GM12878 (cell line): ENCODE measurements around the gene CPSF4L. TPM values are rescaled to one million over a fixed set of nuclear protein-coding genes. Genes with fewer than 3 reads are reported as not detected.

Source experiments
- ATAC-seq: fragments of 200-7000 bp; cut with Tn5 transposase; 3 replicates; pipeline ENCODE4 v1.9.1; 2020; ENCODE audit warnings: mild to moderate bottlenecking, moderate library complexity
- BruUV-seq: library from RNA; stranded (reverse); fragments of 400-500 nt; replicated peaks from 2 replicates; lab custom pipeline; 2021; lab: Mats Ljungman, UMichigan
- CTCF ChIA-PET: fragments of 300-600 bp; sonication (Branson Sonifier 250); formaldehyde crosslinking; extraction: SDS; loops from one replicate; lab custom pipeline; 2021; ENCODE audit warnings: inconsistent platforms; lab: Yijun Ruan, JAX
- POLR2A ChIA-PET: fragments of 350-600 bp; formaldehyde crosslinking; extraction: SDS; loops from one replicate; lab custom pipeline; 2021; ENCODE audit warnings: inconsistent platforms; lab: Charles Lee
- RAD21 ChIA-PET: fragments of 300-600 bp; sonication (Branson Sonifier 250); formaldehyde crosslinking; loops from one replicate; lab custom pipeline; 2023; ENCODE audit warnings: antibody characterized with exemption; ENCODE audit not compliant: unreplicated experiment; lab: Charles Lee
- SMC1A ChIA-PET: fragments of 300-600 bp; sonication (Branson Sonifier 250); formaldehyde crosslinking; loops from one replicate; lab custom pipeline; 2023; ENCODE audit not compliant: unreplicated experiment, uncharacterized antibody; lab: Charles Lee
- DNase-seq: peaks from one replicate; pipeline ENCODE4 v3.0.0-alpha.2; 2011; ENCODE audit warnings: low read depth, low spot score
- FAIRE-seq: peaks from 3 replicates; lab custom pipeline; 2011; peaks lifted over from hg19 to GRCh38; lab: Jason Lieb, UNC
- H2AFZ ChIP-seq: 2 replicates; pipeline ENCODE4 v1.6.0; 2011; ENCODE audit warnings: low read depth, low read length, control low read depth; ENCODE audit not compliant: control insufficient read depth
- H3K27ac ChIP-seq: 2 replicates; pipeline ENCODE4 v1.5.1; 2011; ENCODE audit warnings: control low read depth; ENCODE audit not compliant: control insufficient read depth, insufficient read depth
- H3K27me3 ChIP-seq, 2 experiments: replicated peaks in 1 of 2; 2 replicates each; pipeline versions ENCODE4 v1.6.0 to v1.6.1; 2011; ENCODE audit warnings: low read length in 1 of 2; ENCODE audit not compliant: control insufficient read depth in 2 of 2, insufficient read depth in 2 of 2
- H3K36me3 ChIP-seq, 2 experiments: 2 replicates each; pipeline ENCODE4 v1.5.1; 2011; ENCODE audit warnings: low read length in 1 of 2; ENCODE audit not compliant: control insufficient read depth in 2 of 2, insufficient read depth in 2 of 2
- H3K4me1 ChIP-seq: 2 replicates; pipeline ENCODE4 v1.6.1; 2011; ENCODE audit warnings: mild to moderate bottlenecking, low read length, moderate library complexity, mixed read lengths; ENCODE audit not compliant: control insufficient read depth, insufficient read depth
- H3K4me2 ChIP-seq: 2 replicates; pipeline ENCODE4 v1.6.0; 2011; ENCODE audit warnings: control low read depth; ENCODE audit not compliant: control insufficient read depth, insufficient read depth
- H3K4me3 ChIP-seq: fragments of 200-600 bp; sonication (generic); 2 replicates; pipeline ENCODE4 v1.5.1; 2016
- H3K79me2 ChIP-seq: 2 replicates; pipeline ENCODE4 v1.6.0; 2011; ENCODE audit warnings: low read length; ENCODE audit not compliant: control insufficient read depth, insufficient read depth
- H3K9ac ChIP-seq: 2 replicates; pipeline ENCODE4 v1.8.0; 2011; ENCODE audit warnings: low read length, control low read depth, mixed read lengths; ENCODE audit not compliant: control insufficient read depth, insufficient read depth
- H3K9me3 ChIP-seq: replicated peaks from 3 replicates; pipeline ENCODE4 v1.5.1; 2011; ENCODE audit warnings: mild to moderate bottlenecking, low read length; ENCODE audit not compliant: control insufficient read depth, insufficient read depth
- H4K20me1 ChIP-seq: 2 replicates; pipeline ENCODE4 v1.6.0; 2011; ENCODE audit not compliant: control insufficient read depth, insufficient read depth
- EGR1 ChIP-seq, 2 experiments: IDR thresholded peaks; 1 replicate in 1 of 2; 2 replicates in 1 of 2; pipeline ENCODE4 v1.6.1; 2011 to 2012; ENCODE audit warnings: low read depth in 2 of 2, low read length in 2 of 2, borderline replicate concordance in 1 of 2, mild to moderate bottlenecking in 1 of 2, moderate library complexity in 1 of 2
- EP300 ChIP-seq, 2 experiments: fragments of 150-350 bp in 1 of 2; IDR thresholded peaks; 2 replicates each; pipeline ENCODE4 v1.6.1; 2011 to 2012; ENCODE audit warnings: low read depth in 2 of 2, low read length in 2 of 2, borderline replicate concordance in 1 of 2, improper control_type of control experiment in 1 of 2, inconsistent platforms in 1 of 2; ENCODE audit not compliant: control insufficient read depth in 1 of 2
- MTA2 ChIP-seq: fragments of 450-650 bp; IDR thresholded peaks from 2 replicates; pipeline ENCODE4 v1.6.1; 2016; ENCODE audit warnings: low read depth, mild to moderate bottlenecking, moderate library complexity
- NFIC ChIP-seq: IDR thresholded peaks from 2 replicates; pipeline ENCODE4 v1.6.1; 2012; ENCODE audit warnings: low read depth, mild to moderate bottlenecking, inconsistent platforms, low read length, moderate library complexity
- PML ChIP-seq: IDR thresholded peaks from 2 replicates; pipeline ENCODE4 v1.6.1; 2012; ENCODE audit warnings: low read length, inconsistent platforms
- POLR2AphosphoS2 ChIP-seq: IDR thresholded peaks from 2 replicates; pipeline ENCODE4 v1.6.1; 2011; ENCODE audit warnings: low read depth, mild to moderate bottlenecking, low read length, improper control_type of control experiment, moderate library complexity
- TCF12 ChIP-seq: IDR thresholded peaks from 2 replicates; pipeline ENCODE4 v1.6.1; 2011; ENCODE audit warnings: low read depth, mild to moderate bottlenecking, low read length
- YBX1 ChIP-seq: fragments of 450-650 bp; IDR thresholded peaks from 2 replicates; pipeline ENCODE4 v1.6.1; 2016; ENCODE audit warnings: antibody characterized with exemption
- ZNF24 ChIP-seq: fragments of 450-650 bp; IDR thresholded peaks from 2 replicates; pipeline ENCODE4 v1.6.1; 2017; ENCODE audit warnings: antibody characterized with exemption, mild to moderate bottlenecking
- WGBS: methylation state at CpG from one replicate; pipeline ENCODE4 v1.1.6; 2016; ENCODE audit warnings: low lambda C conversion rate; ENCODE audit not compliant: insufficient replicate concordance, insufficient coverage; ENCODE audit errors: missing lambda C conversion rate; 5-methylcytosine and 5-hydroxymethylcytosine counted together
- in situ Hi-C: fragments of 300-500 bp; cut with MboI; formaldehyde crosslinking; loops from 9 replicates; pipeline ENCODE4 v1.14.3; 2018; ENCODE audit warnings: mixed read lengths
- intact Hi-C: fragments of 100-400 bp; cut with micrococcal nuclease; formaldehyde crosslinking; loops from one replicate; pipeline ENCODE4 v1.14.2; 2022; ENCODE audit not compliant: unreplicated experiment
- polyA plus RNA-seq, 11 experiments: library from polyadenylated mRNA; depleted of rRNA in 4 of 11; unstranded in 6 of 11; stranded (reverse) in 5 of 11; fragments of >200 nt; fragmentation: Nextera tagmentation in 4 of 11; fragmentation: Illumina TruSeq in 1 of 11; extraction: Ambion mirVana in 4 of 11; extraction: Trizol in 1 of 11; gene quantifications; 1 replicate in 1 of 11; 2 replicates in 10 of 11; pipeline versions ENCODE4 v1.2.1 to v1.2.3, GENCODE V29; 2011 to 2016; ENCODE audit warnings: inconsistent platforms in 2 of 11, missing spikeins in 2 of 11, low read depth in 1 of 11
- total RNA-seq, 4 experiments: library from RNA; depleted of rRNA in 3 of 4; stranded (reverse); fragments of >200 nt in 3 of 4; fragmentation: Illumina TruSeq in 1 of 4; extraction: Trizol in 1 of 4; gene quantifications; 2 replicates each; pipeline versions ENCODE4 v1.2.1 to v1.2.3, GENCODE V29; 2013 to 2021
- TF ChIP-seq, protein P1 (sequence below): IDR thresholded peaks from 2 replicates; pipeline ENCODE4 v1.6.1; 2011; ENCODE audit warnings: borderline replicate concordance, low read depth, mild to moderate bottlenecking, moderate library complexity, low read length; ENCODE audit not compliant: insufficient read depth, poor library complexity, severe bottlenecking
- TF ChIP-seq, protein P2 (sequence below): fragments of 450-650 bp; IDR thresholded peaks from 2 replicates; pipeline ENCODE4 v1.6.1; 2017; ENCODE audit warnings: mild to moderate bottlenecking
- TF ChIP-seq, protein P3 (sequence below): fragments of 450-650 bp; IDR thresholded peaks from 2 replicates; pipeline ENCODE4 v1.6.1; 2016; ENCODE audit warnings: mild to moderate bottlenecking
- TF ChIP-seq, protein P4 (sequence below): fragments of 450-650 bp; formaldehyde crosslinking; IDR thresholded peaks from 2 replicates; pipeline ENCODE4 v1.4.0; 2020; ENCODE audit warnings: mild to moderate bottlenecking, moderate library complexity

The CPSF4L gene
- total and polyA plus RNA-seq, 10 of the 15 experiments (the other 5 are each of a cell fraction or from before 2014, with no cell fraction given) = not detected

DNA sequence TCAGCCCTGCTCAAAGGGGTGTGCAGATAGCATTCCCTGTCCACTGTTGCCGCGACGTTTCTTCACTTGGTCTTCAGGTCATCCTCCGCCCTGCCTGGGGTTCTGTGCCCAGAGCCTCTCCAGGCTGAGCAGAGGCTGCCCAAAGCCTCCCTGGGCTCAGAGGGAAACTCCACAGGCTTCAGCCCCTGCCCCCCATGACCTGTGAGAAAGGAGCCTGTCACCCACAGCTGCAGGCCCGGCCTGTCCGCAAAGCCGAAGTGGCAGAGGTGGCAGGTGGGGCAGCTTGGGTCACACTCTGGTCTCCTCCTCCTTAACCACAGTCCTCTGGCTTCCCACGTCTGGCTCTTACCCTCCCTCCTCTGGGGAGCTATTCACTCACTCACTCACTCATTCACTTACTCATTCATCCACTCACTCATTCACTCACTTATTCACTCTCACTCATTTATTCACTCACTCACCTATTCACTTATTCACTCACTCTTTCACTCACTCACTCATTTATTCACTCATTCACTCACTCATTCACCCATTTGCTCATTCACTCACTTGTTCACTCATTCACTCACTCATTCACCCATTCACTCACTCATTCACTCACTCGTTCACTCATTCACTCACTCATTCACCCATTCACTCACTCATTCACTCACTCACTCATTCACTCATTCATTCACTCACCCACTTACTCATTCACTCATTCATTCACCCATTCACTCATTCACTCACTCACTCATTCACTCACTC lies 7.1 kb upstream of the CPSF4L start:
- ChIA-PET RAD21 (interaction anchor here (0.6 to 1.9 kb wide), 7 partner anchors 22 to 541 kb away, joined by 3 to 12 read pairs (median 4); a partner anchor contains a TSS), POLR2A (interaction anchor here (0.6 to 1.1 kb wide), 3 partner anchors 39 to 41 kb away, joined by 3 to 4 read pairs (median 3); no protein-coding TSS in a partner anchor), SMC1A (interaction anchor here (0.8 to 1.6 kb wide), 7 partner anchors 12 to 101 kb away, joined by 3 to 11 read pairs (median 4); no protein-coding TSS in a partner anchor), CTCF (interaction anchor here (0.8 to 1.4 kb wide), 10 partner anchors 10 to 102 kb away, joined by 3 to 8 read pairs (median 3); no protein-coding TSS in a partner anchor)
- FAIRE-seq (no peak), ATAC-seq (peak; percentile 41), DNase-seq (no peak)
- BruUV-seq = TSS peak; percentile 62
- Histone ChIP-seq H3K79me2 (no peaks in the 10 kb centered on the region), H3K4me1 (peaks cover 14% of the 10 kb centered on the region), H3K4me2 (no peak overlapping the region), H4K20me1 (no peaks in the 10 kb centered on the region), H3K36me3 (no peaks in the 10 kb centered on the region), H3K9ac (no peak overlapping the region), H3K27ac (no peak overlapping the region), H3K27me3 (no peaks in the 10 kb centered on the region), H3K9me3 (no peaks in the 10 kb centered on the region), H3K4me3 (no peak overlapping the region), H2AFZ (no peak overlapping the region)
- intact Hi-C loops (no loop called here), in situ Hi-C loops (no loop called here)
- 87% methylated on average over 9 of the region's 9 CpGs for WGBS
- TF ChIP-seq, protein P1, sequence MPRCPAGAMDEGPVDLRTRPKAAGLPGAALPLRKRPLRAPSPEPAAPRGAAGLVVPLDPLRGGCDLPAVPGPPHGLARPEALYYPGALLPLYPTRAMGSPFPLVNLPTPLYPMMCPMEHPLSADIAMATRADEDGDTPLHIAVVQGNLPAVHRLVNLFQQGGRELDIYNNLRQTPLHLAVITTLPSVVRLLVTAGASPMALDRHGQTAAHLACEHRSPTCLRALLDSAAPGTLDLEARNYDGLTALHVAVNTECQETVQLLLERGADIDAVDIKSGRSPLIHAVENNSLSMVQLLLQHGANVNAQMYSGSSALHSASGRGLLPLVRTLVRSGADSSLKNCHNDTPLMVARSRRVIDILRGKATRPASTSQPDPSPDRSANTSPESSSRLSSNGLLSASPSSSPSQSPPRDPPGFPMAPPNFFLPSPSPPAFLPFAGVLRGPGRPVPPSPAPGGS = peak; percentile 69
- TF ChIP-seq YBX1 = no peak
- TF ChIP-seq ZNF24 = peak; percentile 99
- TF ChIP-seq TCF12 = no peak
- TF ChIP-seq POLR2AphosphoS2 = no peak
- TF ChIP-seq, protein P2, sequence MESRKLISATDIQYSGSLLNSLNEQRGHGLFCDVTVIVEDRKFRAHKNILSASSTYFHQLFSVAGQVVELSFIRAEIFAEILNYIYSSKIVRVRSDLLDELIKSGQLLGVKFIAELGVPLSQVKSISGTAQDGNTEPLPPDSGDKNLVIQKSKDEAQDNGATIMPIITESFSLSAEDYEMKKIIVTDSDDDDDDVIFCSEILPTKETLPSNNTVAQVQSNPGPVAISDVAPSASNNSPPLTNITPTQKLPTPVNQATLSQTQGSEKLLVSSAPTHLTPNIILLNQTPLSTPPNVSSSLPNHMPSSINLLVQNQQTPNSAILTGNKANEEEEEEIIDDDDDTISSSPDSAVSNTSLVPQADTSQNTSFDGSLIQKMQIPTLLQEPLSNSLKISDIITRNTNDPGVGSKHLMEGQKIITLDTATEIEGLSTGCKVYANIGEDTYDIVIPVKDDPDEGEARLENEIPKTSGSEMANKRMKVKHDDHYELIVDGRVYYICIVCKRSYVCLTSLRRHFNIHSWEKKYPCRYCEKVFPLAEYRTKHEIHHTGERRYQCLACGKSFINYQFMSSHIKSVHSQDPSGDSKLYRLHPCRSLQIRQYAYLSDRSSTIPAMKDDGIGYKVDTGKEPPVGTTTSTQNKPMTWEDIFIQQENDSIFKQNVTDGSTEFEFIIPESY = no peak
- TF ChIP-seq, protein P3, sequence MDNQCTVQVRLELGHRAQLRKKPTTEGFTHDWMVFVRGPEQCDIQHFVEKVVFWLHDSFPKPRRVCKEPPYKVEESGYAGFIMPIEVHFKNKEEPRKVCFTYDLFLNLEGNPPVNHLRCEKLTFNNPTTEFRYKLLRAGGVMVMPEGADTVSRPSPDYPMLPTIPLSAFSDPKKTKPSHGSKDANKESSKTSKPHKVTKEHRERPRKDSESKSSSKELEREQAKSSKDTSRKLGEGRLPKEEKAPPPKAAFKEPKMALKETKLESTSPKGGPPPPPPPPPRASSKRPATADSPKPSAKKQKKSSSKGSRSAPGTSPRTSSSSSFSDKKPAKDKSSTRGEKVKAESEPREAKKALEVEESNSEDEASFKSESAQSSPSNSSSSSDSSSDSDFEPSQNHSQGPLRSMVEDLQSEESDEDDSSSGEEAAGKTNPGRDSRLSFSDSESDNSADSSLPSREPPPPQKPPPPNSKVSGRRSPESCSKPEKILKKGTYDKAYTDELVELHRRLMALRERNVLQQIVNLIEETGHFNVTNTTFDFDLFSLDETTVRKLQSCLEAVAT = 0 out of 2 replicates have a peak, but pooled peaks have one; percentile 24
- no peak for TF ChIP-seq EP300 (IDR thresholded peaks at IDR 0.05; ENCODE audit: borderline replicate concordance in 1 of 2, control insufficient read depth in 1 of 2, low read depth in 2 of 2, low read length in 2 of 2)
- TF ChIP-seq EGR1 (IDR thresholded peaks at IDR 0.05; ENCODE audit: borderline replicate concordance in 1 of 2, low read depth in 2 of 2, low read length in 2 of 2) = no peak
- TF ChIP-seq, protein P4, sequence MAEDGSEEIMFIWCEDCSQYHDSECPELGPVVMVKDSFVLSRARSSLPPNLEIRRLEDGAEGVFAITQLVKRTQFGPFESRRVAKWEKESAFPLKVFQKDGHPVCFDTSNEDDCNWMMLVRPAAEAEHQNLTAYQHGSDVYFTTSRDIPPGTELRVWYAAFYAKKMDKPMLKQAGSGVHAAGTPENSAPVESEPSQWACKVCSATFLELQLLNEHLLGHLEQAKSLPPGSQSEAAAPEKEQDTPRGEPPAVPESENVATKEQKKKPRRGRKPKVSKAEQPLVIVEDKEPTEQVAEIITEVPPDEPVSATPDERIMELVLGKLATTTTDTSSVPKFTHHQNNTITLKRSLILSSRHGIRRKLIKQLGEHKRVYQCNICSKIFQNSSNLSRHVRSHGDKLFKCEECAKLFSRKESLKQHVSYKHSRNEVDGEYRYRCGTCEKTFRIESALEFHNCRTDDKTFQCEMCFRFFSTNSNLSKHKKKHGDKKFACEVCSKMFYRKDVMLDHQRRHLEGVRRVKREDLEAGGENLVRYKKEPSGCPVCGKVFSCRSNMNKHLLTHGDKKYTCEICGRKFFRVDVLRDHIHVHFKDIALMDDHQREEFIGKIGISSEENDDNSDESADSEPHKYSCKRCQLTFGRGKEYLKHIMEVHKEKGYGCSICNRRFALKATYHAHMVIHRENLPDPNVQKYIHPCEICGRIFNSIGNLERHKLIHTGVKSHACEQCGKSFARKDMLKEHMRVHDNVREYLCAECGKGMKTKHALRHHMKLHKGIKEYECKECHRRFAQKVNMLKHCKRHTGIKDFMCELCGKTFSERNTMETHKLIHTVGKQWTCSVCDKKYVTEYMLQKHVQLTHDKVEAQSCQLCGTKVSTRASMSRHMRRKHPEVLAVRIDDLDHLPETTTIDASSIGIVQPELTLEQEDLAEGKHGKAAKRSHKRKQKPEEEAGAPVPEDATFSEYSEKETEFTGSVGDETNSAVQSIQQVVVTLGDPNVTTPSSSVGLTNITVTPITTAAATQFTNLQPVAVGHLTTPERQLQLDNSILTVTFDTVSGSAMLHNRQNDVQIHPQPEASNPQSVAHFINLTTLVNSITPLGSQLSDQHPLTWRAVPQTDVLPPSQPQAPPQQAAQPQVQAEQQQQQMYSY = no peak
- no peak for TF ChIP-seq MTA2
- no peak for TF ChIP-seq PML
- TF ChIP-seq NFIC = peak; percentile 34; the same call in 1 of the 2 replicates
